HepG2 (cell line): ENCODE data around the gene MIF. TPM values are rescaled to one million over a fixed set of nuclear protein-coding genes. Genes with fewer than 3 reads are reported as not detected.

Experiments
- HDAC6 ChIP-seq: fragments of 200-600 bp; sonication (generic); IDR thresholded peaks from 2 replicates; pipeline ENCODE4 v1.7.0; 2017; ENCODE audit warnings: mild to moderate bottlenecking, antibody characterized with exemption, low read length, low read depth
- NFAT5 ChIP-seq: sonication (generic); formaldehyde crosslinking; IDR thresholded peaks from 2 replicates; pipeline ENCODE4 v1.4.0; 2020; ENCODE audit warnings: missing genetic modification reagents
- NFYB ChIP-seq: sonication (generic); formaldehyde crosslinking; IDR thresholded peaks from 2 replicates; pipeline ENCODE4 v1.4.0; 2020; ENCODE audit warnings: missing genetic modification reagents
- NR2C2 ChIP-seq: sonication (generic); formaldehyde crosslinking; IDR thresholded peaks from 2 replicates; pipeline ENCODE4 v1.4.0; 2020; ENCODE audit warnings: missing genetic modification reagents, mild to moderate bottlenecking, moderate library complexity, borderline replicate concordance
- PPARG ChIP-seq: conservative IDR thresholded peaks from 2 replicates; pipeline ENCODE4 v1.6.1; 2016; ENCODE audit warnings: missing biosample characterization, missing genetic modification reagents
- PRDM4 ChIP-seq: sonication (generic); formaldehyde crosslinking; IDR thresholded peaks from 2 replicates; pipeline ENCODE4 v1.9.0; 2021; ENCODE audit warnings: missing genetic modification reagents, borderline replicate concordance
- SIN3B ChIP-seq: fragments of 150-350 bp; IDR thresholded peaks from 2 replicates; pipeline ENCODE4 v1.6.1; 2014; ENCODE audit warnings: low read length
- YEATS2 ChIP-seq: sonication (generic); formaldehyde crosslinking; IDR thresholded peaks from 2 replicates; pipeline ENCODE4 v1.4.0; 2020; ENCODE audit warnings: missing genetic modification reagents, borderline replicate concordance
- ZBTB20 ChIP-seq: sonication (generic); formaldehyde crosslinking; IDR thresholded peaks from 2 replicates; pipeline ENCODE4 v1.8.1; 2023; ENCODE audit warnings: missing genetic modification reagents, low read depth, mild to moderate bottlenecking, borderline replicate concordance
- ZNF205 ChIP-seq: IDR thresholded peaks from 2 replicates; pipeline ENCODE4 v1.6.1; 2018; ENCODE audit warnings: missing biosample characterization, missing genetic modification reagents
- ZNF556 ChIP-seq: sonication (generic); formaldehyde crosslinking; IDR thresholded peaks from 2 replicates; pipeline ENCODE4 v1.4.0; 2020; ENCODE audit warnings: mild to moderate bottlenecking, missing genetic modification reagents, borderline replicate concordance
- ZNF558 ChIP-seq: sonication (generic); formaldehyde crosslinking; IDR thresholded peaks from 2 replicates; pipeline ENCODE4 v1.9.0; 2022; ENCODE audit warnings: mild to moderate bottlenecking, missing genetic modification reagents, borderline replicate concordance
- ZNF609 ChIP-seq: sonication (generic); formaldehyde crosslinking; IDR thresholded peaks from 2 replicates; pipeline ENCODE4 v1.4.0; 2020; ENCODE audit warnings: mild to moderate bottlenecking, missing genetic modification reagents, borderline replicate concordance
- ZNF839 ChIP-seq: sonication (generic); formaldehyde crosslinking; IDR thresholded peaks from 2 replicates; pipeline ENCODE4 v1.4.0; 2020; ENCODE audit warnings: missing genetic modification reagents, mild to moderate bottlenecking, borderline replicate concordance
- ZNF878 ChIP-seq: sonication (generic); formaldehyde crosslinking; IDR thresholded peaks from 2 replicates; pipeline ENCODE4 v1.8.1; 2023; ENCODE audit warnings: mild to moderate bottlenecking, missing genetic modification reagents, moderate library complexity
- polyA plus RNA-seq, 8 experiments: library from polyadenylated mRNA; depleted of rRNA in 3 of 8; stranded (reverse) in 7 of 8; unstranded in 1 of 8; fragments of >200 nt; fragmentation: Illumina TruSeq in 4 of 8; extraction: Trizol in 4 of 8; gene quantifications; 2 replicates each; pipeline versions ENCODE4 v1.2.1 to v1.2.3, GENCODE V29; 2011 to 2016; ENCODE audit warnings: low read depth in 4 of 8, missing spikeins in 1 of 8, mixed read lengths in 1 of 8; ENCODE audit not compliant: insufficient read depth in 1 of 8
- total RNA-seq, 5 experiments: library from RNA; depleted of rRNA; stranded (reverse); fragments of >200 nt; fragmentation: Illumina TruSeq; extraction: Trizol; gene quantifications; 2 replicates each; pipeline ENCODE4 v1.2.3, GENCODE V29; 2016; ENCODE audit warnings: low read depth in 1 of 5

Gene MIF
- total and polyA plus RNA-seq, 2 of the 13 experiments (the other 11 are each of a cell fraction or from before 2014, with no cell fraction given): 634 to 675 TPM

- no peak; the same call in 1 of the 2 replicates for TF ChIP-seq NR2C2 (CRISPR knock-in tag)
- no peak for TF ChIP-seq ZNF878 (CRISPR knock-in tag)
- TF ChIP-seq NFYB: no peak
- TF ChIP-seq ZNF609: 0 out of 2 replicates have a peak, but pooled peaks have one; percentile 29
- TF ChIP-seq ZNF839 (CRISPR knock-in tag): no peak
- peak; percentile 67; the same call in 1 of the 2 replicates for TF ChIP-seq ZNF205 (CRISPR knock-in tag)
- no peak for TF ChIP-seq PRDM4
- TF ChIP-seq ZBTB20: no peak
- TF ChIP-seq NFAT5 (CRISPR knock-in tag): no peak
- no peak for TF ChIP-seq HDAC6
- no peak for TF ChIP-seq PPARG
- 0 out of 2 replicates have a peak, but pooled peaks have one; percentile 65 for TF ChIP-seq ZNF556 (CRISPR knock-in tag)
- TF ChIP-seq YEATS2: peak; percentile 62
- no peak for TF ChIP-seq ZNF558 (CRISPR knock-in tag)
- TF ChIP-seq SIN3B: no peak
Observed at GRCh38 chr22:23849009-23850006, 44.9 kb upstream of the MIF start (continued).
